ENCODE data around the gene ARMC8.

ARMC8 gene

DNA sequence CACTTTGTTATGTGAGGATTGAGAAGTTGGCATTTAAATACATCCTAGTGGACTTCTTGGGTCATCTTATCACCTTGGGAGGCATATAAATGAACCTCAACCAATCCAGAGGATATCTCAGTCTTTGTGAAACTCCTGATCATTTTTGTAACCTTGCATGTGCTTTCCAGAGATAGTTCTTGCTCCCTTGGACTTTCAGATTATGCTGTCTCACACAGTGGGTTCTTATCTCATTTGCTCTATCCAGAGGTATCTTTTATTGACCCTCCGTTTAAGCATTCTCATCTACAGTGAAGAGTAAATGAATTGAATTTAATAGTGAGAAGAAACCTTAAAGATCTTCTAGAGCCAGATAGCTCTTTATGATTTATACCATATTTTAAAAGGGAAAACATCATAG, 10.4 kb downstream of the ARMC8 start:
- DNase-seq (ENCODE audit: low spot score), result no peak

DNA sequence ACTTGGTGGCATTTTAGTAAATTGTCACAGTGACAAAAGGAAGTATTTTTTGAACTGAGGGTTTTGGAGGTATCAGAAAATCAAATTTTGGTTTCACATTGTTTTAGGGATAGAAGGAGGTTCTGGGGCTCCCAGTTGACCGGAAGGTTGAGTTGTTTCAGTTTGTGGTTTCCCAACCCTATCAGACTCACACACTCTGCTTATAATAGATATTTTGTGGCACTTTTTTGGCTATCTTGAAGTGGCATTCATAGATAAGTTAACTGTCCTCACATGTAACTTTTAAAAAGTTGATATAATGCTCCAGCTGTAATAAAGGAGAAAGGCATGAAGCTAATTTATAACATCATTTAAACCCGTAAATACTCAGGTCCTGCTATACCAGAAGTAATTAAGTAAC, 12.8 kb downstream of the ARMC8 start:
- DNase-seq (ENCODE audit: low spot score), result no peak

DNA sequence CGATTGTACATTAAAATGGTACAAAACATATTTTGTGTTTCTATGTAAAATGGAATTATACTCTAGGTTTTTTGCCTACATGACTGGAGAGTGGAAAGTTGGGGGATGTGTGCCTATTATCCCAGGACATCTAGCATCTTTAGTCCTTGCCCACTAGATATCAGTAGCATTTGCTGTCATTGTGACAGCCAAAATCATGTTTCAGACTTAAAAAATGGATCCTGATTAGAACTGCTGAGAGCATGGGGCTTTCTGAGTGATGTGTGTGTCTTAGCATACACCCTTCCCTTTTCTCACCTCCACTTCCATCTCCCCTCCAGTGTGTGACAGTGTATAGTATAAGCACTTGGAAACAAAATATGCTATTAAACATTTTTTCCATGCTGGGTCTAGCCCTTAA, 13.3 kb downstream of the ARMC8 start:
- DNase-seq (ENCODE audit: low spot score), result no peak

DNA sequence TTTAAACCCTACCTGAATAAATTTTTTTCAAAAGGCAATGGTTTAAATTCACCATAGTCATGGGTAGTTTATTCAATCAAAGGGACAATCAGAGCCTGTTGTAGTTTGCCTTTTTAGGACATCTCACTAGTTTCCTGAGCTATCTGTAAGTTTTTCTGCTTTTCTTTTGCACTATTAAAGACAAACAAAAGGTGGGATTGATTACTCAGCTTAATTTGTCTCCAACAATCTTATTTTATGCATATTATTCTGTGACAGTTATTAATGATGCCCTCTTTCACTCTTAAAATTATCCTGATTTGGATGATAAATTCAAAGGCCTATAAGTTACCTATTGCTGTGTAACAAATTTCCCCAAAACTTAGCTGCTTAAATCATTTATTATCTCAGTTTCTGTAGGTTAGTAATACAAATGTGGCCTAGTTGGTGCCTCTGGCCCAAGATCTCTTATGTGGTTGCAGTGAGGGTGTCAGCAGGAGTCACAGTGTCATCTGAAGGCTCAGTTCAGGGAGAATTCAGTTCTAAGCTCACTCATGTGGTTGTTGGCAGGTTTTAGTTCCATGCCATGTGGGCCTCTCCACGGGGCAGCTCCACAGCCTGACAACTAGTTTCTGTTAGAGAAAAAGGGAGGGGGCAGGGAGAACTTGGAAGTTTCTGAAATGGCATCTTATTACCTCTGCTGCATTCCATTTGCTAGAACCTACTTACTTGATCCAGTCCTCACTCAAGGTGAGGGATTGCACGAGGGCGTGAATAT, 16.0 kb downstream of the ARMC8 start:
- no peak for DNase-seq (ENCODE audit: low spot score)

DNA sequence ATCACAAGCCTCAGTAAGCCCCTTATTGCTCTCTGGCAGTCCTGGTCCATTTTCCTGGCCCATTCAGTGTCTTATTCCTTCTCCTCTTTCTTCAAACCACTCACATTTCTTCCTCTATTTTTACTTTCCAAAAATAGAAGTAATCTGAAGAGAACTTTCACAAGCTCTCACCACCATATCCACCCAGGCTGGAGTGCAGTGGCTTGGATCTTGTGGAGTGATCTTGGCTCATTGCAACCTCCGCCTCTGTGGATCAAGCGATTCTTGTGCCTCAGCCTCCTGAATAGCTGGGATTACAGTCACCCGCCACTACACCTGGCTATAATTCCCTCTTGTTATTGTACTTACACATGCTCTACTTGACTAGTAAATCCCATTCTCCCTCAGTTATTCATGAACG, 16.8 kb downstream of the ARMC8 start:
- DNase-seq (ENCODE audit: low spot score), result no peak

DNA sequence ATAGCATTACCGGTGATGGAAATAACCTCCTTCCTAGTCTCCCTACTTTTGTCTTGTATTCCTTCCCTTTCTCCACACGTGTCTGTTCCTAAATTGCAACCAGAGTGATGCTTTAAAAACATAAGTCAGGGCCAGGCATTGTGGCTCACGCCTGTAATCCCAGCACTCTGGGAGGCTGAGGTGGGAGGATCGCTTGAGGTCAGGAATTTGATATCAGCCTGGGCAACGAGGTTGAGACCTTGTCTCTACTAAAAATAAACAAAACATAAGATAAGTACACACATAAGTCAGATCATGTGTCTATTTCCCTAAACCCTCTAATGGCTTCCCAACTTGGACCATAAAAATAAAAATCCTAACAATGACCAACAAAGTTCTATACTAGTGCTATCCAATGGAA, 18.4 kb downstream of the ARMC8 start:
- no peak for DNase-seq (ENCODE audit: low spot score)

DNA sequence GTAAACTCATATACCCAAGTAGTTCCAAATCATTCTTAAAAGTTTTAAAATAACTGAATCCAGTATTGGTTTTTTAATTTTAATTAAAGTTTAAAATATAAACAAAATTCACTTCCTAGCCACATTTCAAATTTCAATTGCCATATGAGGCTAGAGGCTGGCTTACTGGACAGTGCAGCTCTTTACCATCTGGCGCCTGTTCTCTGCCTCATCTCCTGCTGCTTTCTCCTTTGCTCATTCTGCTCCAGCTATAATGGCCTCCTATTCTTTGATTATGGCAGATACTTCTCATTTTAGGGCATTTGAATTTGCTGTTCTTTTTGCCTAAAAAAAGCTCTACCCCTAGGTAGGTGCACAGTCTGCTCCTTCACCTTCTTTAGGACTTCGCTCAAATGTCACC, 19.1 kb downstream of the ARMC8 start:
- no peak for DNase-seq (ENCODE audit: low spot score)

DNA sequence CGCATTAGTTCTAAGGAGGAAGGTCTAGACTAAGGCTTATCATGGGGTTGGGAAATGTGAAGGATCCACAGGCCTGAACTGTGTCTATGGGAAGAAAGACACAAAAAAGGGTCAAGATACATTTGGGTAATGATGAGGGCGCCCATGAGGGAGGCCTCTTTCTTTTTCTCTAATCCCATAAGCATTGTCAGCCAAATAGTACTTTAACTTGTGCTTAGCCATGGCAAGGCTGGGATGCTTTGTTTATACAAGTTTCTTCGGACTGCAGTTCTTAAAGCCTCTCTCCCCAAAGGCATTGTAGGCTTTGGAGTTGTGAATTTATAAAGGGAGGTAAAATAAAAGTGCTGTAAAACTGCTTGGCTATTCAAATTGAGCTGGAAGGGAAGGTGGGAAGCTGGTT, 23.4 kb downstream of the ARMC8 start:
- DNase-seq (ENCODE audit: low spot score), result no peak

DNA sequence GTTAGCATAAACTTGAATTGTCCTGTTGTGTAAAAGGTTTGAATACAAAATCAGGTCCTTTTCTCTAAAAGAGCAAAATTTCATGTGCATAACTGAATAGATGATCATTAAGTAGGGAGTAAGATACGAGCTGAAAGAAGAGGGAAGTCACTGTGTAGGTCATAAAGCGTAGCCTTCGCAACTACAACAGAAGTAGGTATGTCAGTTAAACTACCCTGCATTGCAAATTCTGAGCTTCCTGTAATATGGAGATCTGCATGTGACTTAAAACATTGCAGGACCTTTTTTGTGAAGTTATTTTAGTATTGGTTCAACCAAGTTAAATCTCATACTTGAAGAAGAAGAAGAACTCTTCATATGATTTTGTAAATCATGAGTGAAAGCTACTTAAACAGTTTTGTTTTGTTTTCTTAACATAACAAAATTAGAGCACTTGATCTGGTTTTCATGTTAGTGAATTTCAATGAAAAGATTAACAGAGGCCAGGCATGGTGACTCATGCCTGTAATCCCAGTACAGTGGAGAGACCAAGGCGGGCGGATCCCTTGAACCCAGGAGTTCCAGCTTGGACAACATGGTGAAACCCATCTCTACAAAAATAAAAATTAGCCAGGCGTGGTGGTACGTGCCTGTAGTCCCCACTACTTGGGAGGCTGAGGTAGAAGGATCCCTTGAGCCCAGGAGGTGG, 26.4 kb downstream of the ARMC8 start:
- DNase-seq (ENCODE audit: low spot score), result no peak

DNA sequence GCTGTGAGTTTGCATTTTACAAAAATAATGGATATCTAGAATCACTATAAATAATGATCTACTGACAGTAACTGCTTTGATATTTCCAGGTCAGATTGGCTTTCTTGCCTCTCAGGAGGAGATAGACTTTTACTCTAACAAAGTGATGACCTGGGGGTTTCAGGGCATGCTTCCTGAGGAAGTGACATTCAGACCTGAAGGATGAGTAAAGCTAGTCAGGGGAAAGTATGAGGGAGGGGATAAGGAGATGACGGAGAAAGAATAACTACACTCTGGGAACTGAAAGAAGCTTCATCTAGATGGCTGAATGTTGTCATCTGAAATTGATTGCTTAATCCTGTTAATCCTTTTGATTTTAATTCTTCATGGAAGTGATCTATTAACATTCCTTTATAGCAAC, 32.2 kb downstream of the ARMC8 start:
- DNase-seq (ENCODE audit: low spot score), result no peak

DNA sequence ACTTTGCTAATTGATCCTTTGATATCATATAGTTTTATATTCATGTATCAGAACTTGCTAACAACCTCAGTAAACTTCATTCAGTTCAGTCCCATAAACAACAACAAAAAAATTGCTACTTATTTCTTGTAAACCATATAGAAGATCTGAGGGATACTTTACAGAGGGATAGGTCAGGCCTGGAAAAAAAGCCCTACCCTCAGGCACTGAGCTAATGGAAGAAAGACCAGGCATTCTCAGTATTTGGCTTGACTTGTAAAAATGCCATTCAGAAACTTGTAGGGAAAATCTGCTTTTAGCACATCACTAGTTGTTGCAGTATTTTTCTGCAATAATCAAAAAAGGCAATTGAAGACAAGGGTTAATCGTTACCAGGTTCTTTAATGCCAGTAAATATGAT, 33.1 kb downstream of the ARMC8 start:
- DNase-seq (ENCODE audit: low spot score), result no peak

DNA sequence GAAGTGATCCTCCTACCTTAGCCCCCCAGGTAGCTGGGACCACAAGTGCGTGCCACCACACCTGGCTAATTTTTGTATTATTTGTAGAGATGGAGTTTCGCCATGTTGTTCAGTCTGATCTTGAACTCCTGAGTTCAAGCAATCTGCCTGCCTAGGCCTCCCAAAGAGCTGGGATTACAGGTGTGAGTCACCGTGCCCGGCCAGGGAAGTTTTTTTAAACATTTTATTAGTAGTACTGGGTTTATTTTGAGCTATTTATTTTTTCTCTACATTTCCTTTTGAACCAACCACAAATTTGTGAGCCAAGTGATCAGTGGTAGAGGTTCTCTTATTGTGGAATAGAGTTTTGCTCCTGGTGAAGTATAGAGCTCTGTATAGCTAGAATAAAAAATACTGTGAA, 33.7 kb downstream of the ARMC8 start:
- DNase-seq (ENCODE audit: low spot score), result no peak

DNA sequence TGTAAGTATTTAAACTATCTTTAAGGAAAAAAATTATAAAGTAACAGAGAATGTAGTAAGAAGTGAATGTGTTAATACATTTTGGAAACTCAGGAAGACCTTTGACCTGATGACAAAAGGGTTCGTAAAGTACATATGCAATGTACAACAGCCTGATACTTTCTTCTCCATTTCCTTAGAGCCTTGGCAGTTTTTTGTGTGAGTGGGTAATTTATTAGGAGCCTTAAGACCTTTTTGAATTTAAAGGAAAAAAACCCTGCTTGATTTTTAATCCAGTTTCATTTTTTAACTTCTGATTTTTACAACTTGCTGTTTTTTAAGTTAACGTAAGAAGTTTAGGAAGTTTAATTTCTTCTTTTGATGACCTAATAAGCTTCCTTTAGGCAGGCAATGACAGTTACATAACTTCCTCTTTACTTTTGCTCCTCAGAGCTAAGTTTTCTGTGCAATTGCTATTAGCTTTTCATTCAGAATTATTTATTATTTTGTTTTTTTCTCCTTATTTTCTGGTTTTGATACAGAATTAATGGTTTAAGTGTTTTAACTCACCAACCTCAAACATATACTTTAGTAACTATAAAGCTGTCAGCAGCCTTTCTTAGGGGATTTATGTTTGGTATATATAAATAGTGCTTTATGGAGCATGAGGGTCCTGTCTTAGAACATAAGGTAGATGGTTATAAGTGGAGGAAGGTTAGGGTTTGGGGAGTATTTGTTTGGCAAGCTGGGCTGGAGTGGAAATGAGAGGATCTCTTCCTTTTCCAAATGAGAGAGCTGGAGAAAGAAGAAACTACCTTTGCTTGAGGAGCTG, 35.2 kb downstream of the ARMC8 start:
- no peak for DNase-seq (ENCODE audit: low spot score)

DNA sequence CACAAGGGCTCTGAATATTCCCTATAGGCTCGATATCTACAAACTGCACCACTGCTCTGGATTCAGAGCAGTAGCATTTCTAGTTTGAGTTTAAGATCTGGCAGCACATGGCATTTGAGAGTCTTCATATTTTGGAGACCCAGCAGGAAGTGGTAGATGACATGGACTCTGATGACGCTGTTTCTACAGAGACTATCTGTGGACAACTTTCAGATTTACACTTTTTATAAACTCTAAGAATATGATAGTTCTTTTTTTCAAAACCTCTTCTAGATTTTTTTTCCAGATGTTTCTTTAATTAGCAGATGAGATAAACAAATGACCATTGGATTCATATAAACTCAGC, 35.8 kb downstream of the ARMC8 start:
- DNase-seq (ENCODE audit: low spot score), result no peak

DNA sequence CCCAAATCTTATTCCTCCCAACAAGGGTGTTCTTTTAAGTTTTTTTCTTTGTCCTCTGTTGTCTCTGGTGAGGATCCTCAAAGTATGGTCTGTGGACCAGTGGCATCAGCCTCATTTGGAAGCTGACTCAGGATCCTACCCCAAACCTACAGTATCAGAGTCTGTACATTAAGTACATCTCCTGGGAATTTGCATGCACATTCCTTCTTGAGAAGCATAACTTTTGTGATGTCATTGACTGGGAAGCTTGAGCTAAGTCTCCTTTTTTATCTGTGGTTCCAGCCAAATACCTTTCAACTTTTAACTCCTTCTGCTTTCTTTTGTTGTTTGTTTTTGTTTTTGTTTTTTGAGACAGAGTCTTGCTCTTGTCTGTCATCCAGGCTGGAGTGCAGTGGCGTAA, 40.5 kb downstream of the ARMC8 start:
- no peak for DNase-seq (ENCODE audit: low spot score)

DNA sequence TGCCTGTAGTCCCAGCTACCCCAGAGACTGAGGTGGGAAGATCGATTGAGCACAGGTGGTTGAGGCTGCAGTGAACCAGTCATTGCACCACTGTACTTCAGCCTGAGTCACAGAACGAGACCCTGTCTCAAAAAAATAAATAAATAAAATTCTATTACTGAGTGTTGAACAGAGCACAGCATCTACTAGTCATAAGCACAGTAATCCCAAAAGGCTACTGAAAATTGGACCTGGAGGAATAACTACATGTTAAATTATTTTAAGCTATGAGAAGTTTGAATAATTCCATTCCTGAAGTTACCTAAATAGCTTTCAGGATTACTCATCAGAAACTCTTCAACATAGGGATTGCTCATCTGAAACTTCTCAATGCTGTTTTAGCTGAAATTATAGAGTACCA, 43.4 kb downstream of the ARMC8 start:
- peak; percentile 14 for DNase-seq (ENCODE audit: low spot score)

DNA sequence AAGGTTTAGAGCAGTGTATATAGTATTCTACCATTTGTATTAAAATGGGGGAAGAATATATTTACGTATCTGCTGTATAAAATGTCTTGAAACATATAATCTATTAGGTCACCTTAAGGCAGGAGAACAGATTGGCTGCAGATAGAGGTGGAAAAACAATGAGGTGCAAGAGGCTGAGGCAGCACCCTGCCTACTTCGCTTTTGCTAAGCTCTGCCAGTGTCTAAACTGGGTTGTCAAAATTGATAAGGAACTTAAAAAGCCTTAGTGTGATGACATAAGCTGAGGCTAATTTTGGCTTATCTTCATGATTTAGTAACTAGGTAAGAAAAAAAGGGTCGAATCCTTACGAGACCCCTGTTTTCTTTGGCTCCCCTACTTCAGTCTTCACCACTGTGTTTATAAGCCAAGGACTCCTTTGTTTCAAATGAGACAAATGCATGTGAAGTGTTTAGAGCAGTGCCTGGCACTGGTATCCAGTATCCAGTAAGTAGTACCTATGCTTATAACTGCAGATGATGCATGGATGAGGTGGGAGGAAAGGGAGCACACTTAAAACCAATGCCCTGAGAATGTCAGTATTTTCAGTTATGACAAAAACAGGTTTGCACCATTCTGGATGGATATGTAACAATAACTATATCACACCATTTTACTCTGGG, 45.7 kb downstream of the ARMC8 start:
- DNase-seq (ENCODE audit: low spot score), result no peak

DNA sequence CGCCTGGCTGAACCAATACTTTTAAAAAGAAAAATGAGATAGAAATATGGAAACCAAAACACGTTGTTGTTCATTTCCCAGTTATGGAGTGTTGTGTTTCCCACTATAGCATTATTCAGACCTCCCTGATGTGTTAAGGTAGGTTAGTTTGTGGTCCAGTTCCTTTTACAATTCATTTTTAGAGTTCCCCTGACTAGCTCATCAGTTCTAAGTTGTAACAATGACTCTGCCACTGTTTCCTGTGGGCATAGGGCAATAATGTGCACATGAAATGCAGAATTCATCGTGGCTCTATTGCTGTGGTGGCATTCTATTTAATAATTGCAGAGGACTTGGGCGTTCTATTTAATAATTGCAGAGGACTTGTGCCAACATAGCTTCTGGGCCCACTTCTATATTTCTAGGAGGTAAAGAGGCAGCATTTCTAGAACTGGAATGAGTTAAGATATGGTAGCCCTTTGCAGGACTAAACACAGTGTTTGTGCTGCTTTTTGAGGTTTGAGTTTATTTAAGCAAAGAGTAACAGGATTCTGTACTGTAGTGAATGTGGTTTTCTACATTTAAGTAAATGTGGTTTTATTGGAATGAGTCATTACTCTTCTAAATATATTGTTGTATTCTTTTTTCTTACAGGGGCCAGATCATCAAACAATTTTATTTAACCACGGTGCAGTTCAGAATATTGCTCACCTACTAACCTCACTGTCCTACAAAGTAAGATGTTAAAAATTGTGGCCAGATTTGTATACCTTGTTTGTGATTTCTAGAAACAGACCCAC, 47.5 kb downstream of the ARMC8 start:
- no peak for DNase-seq (ENCODE audit: low spot score)

DNA sequence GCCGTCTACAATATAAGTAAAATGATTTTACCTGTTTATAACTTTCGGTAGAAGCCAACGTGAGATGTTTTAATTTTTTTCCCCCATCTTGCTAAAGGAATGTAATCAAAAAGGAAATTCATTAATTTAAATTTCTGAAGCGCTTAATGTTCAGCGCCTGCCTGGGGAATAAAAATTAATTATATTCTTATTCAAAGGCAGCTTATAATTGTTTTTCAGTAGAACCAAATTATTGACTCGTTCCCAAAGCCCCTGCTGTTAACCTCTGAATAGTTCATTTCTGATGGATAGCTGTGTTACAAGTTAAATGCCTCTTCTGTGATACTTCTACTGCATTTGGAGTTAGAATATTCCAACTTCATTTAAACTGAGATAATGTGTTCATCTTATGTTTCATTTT, 51.6 kb downstream of the ARMC8 start:
- no peak for DNase-seq (ENCODE audit: low spot score)

DNA sequence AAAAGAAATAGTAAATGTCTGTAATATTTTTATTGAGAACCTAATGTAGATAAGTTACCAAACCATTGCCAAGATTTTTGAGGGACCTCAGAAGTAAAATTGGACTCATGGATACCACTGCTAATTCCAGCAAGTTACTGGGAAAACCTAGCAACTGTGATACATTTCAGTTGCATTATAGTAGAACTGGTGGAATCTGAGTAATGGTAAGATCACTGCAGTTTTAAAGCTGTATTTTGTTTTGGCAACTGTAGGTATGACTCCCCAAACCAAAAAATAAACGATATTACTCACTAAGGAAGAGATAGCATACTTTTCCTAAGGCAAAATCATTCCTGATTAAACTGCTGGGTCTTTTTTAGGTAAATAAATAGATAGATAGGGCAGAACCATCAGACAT, 54.0 kb downstream of the ARMC8 start:
- no peak for DNase-seq (ENCODE audit: low spot score)

DNA sequence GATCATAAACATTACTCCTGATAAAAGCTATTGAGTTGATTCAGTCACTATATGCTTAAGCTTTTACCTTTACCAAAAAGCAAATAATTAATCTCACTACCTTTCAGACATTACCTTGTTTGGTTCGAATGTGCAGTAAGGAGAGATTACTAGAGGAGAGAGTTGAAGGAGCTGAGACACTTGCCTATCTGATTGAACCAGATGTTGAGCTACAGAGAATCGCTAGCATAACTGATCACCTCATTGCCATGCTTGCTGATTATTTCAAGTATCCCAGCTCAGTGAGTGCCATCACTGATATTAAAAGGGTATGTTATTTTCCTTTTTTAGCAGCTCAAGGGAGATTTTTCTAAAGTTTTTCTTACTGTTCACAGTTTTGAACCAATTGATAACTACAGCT, 54.6 kb downstream of the ARMC8 start:
- DNase-seq (ENCODE audit: low spot score), result no peak

DNA sequence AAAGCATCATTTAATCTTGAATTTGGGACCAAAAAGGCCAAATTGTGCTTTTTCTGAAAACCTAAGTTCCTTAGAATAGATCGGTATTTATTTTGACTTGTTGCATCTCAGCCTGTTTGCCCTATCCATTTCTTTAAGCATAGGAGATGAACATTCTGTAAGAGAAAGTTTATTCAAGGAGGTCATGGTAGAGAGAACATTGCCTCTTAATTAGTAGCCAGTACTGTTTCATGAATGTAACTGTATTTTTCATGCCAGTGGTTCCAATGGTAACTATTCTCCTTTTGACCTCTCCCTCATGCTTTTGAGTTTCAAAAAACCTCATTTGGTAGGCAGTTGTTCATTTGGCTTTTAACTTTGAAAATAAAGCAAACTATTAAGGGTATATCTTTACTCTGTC, 55.4 kb downstream of the ARMC8 start:
- DNase-seq (ENCODE audit: low spot score), result no peak

Measured in AG20443 (cell line).